Natural killer cell (primary cell): ENCODE results near the gene NEK11. TPM values are rescaled to one million over a fixed set of nuclear protein-coding genes. Genes with fewer than 3 reads are reported as not detected.
A peak's percentile ranks its signal among the peaks of the same experiment; 100 is the strongest.

ENCODE experiments used
- ATAC-seq, 3 donors: fragments of 150-1000 bp in 2 of 3; fragments of 200-7000 bp in 1 of 3; cut with Tn5 transposase; 1 replicate in 1 of 3; 2 replicates in 2 of 3; pipeline ENCODE4 v1.10.0; 2021; ENCODE audit warnings: mild to moderate bottlenecking in 2 of 3, moderate library complexity in 2 of 3
- DNase-seq, 2 donors: peaks; one replicate each; pipeline versions ENCODE4 v3.0.0 to v3.0.0-alpha.2; 2013 to 2021; ENCODE audit warnings: mixed read lengths in 1 of 2
- H3K27ac ChIP-seq: one replicate; pipeline ENCODE4 v1.5.1; 2013; ENCODE audit warnings: mild to moderate bottlenecking, low read length
- H3K27me3 ChIP-seq: one replicate; pipeline ENCODE4 v1.6.1; 2013; ENCODE audit warnings: low read length; ENCODE audit not compliant: control insufficient read depth, insufficient read depth
- H3K36me3 ChIP-seq: one replicate; pipeline ENCODE4 v1.6.1; 2013; ENCODE audit warnings: low read length; ENCODE audit not compliant: control insufficient read depth, insufficient read depth
- H3K4me1 ChIP-seq: one replicate; pipeline ENCODE4 v1.6.1; 2013; ENCODE audit warnings: low read length; ENCODE audit not compliant: control insufficient read depth, insufficient read depth
- H3K4me3 ChIP-seq: one replicate; pipeline ENCODE4 v1.5.1; 2013; ENCODE audit warnings: low read length
- H3K9me3 ChIP-seq: one replicate; pipeline ENCODE4 v1.6.1; 2013; ENCODE audit warnings: low read length; ENCODE audit not compliant: control insufficient read depth, insufficient read depth
- H3K27ac Mint-ChIP-seq, 2 donors: one replicate each; pipeline ENCODE4 v1.8.0; 2022; ENCODE audit warnings: mild to moderate bottlenecking in 2 of 2, mixed read lengths in 2 of 2, moderate library complexity in 1 of 2
- H3K27me3 Mint-ChIP-seq, 2 donors: one replicate each; pipeline ENCODE4 v1.8.0; 2022; ENCODE audit warnings: low read depth in 2 of 2, mixed read lengths in 2 of 2
- H3K36me3 Mint-ChIP-seq: one replicate; pipeline ENCODE4 v1.8.0; 2022; ENCODE audit warnings: mixed read lengths
- H3K4me1 Mint-ChIP-seq, 2 donors: one replicate each; pipeline ENCODE4 v1.8.0; 2022; ENCODE audit warnings: mixed read lengths in 2 of 2
- H3K4me3 Mint-ChIP-seq: one replicate; pipeline ENCODE4 v1.8.0; 2022; ENCODE audit warnings: mild to moderate bottlenecking, moderate library complexity, mixed read lengths
- H3K9me3 Mint-ChIP-seq, 2 donors: one replicate each; pipeline ENCODE4 v1.8.0; 2022; ENCODE audit warnings: mixed read lengths in 2 of 2
- WGBS: methylation state at CpG from one replicate; pipeline ENCODE4 v1.1.7; 2013; ENCODE audit warnings: missing lambda C conversion rate; ENCODE audit not compliant: insufficient coverage; 5-methylcytosine and 5-hydroxymethylcytosine counted together
- intact Hi-C: fragments of 100-400 bp; cut with micrococcal nuclease; formaldehyde crosslinking; loops from one replicate; pipeline ENCODE4 v1.14.2; 2022
- total RNA-seq, 4 donors: library from RNA; stranded (reverse); fragments of 120-200 nt in 1 of 4; gene quantifications; one replicate each; pipeline versions ENCODE4 v1.2.3 to v1.2.4, GENCODE V29; 2013 to 2022
- TF ChIP-seq, protein P1 (sequence below): fragments of 200-600 bp; IDR thresholded peaks from one replicate; pipeline ENCODE4 v1.8.0; 2022; ENCODE audit warnings: antibody characterized with exemption

Gene NEK11
- total RNA-seq, 3 donors from 2014 or later (not counting 1 experiment from before 2014, with no cell fraction given) = 2.6 to 3.6 (median 3.5) TPM

DNA sequence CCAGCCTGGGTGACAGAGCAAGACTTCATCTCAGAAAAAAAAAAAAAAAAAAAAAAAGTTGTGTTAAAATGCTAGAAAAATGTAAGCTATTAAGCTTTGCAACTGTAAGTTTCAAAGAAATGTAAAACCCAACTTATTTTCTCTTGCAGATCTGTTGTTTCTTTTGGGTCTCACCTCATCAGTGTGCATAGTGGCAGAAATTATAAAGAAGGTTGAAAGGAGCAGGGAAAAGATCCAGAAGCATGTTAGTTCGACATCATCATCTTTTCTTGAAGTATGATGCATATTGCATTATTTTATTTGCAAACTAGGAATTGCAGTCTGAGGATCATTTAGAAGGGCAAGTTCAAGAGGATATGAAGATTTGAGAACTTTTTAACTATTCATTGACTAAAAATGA lies 25.6 kb upstream of the NEK11 start:
- peaks cover 34% of the 10 kb centered on the region for H3K36me3 ChIP-seq
- no peak overlapping the region for H3K4me3 Mint-ChIP-seq
- H3K9me3 ChIP-seq = no peaks in the 10 kb centered on the region
- peaks cover 24 to 28% of the 10 kb centered on the region in 2 donors for H3K4me1 Mint-ChIP-seq
- ATAC-seq (no peak), DNase-seq (no peak)
- TF ChIP-seq, protein P1, sequence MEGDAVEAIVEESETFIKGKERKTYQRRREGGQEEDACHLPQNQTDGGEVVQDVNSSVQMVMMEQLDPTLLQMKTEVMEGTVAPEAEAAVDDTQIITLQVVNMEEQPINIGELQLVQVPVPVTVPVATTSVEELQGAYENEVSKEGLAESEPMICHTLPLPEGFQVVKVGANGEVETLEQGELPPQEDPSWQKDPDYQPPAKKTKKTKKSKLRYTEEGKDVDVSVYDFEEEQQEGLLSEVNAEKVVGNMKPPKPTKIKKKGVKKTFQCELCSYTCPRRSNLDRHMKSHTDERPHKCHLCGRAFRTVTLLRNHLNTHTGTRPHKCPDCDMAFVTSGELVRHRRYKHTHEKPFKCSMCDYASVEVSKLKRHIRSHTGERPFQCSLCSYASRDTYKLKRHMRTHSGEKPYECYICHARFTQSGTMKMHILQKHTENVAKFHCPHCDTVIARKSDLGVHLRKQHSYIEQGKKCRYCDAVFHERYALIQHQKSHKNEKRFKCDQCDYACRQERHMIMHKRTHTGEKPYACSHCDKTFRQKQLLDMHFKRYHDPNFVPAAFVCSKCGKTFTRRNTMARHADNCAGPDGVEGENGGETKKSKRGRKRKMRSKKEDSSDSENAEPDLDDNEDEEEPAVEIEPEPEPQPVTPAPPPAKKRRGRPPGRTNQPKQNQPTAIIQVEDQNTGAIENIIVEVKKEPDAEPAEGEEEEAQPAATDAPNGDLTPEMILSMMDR = no peak
- H3K4me1 ChIP-seq = peaks cover 5% of the 10 kb centered on the region
- WGBS = 100% methylated on average over 1 of the region's 1 CpG
- intact Hi-C loops = no loop called here
- no peaks in the 10 kb centered on the region for H3K27me3 Mint-ChIP-seq
- no peaks in the 10 kb centered on the region for H3K9me3 Mint-ChIP-seq
- H3K36me3 Mint-ChIP-seq = no peaks in the 10 kb centered on the region
- H3K27ac Mint-ChIP-seq = no peak overlapping the region
- no peaks in the 10 kb centered on the region for H3K27me3 ChIP-seq
- H3K27ac ChIP-seq = no peak overlapping the region
- H3K4me3 ChIP-seq = no peak overlapping the region

DNA sequence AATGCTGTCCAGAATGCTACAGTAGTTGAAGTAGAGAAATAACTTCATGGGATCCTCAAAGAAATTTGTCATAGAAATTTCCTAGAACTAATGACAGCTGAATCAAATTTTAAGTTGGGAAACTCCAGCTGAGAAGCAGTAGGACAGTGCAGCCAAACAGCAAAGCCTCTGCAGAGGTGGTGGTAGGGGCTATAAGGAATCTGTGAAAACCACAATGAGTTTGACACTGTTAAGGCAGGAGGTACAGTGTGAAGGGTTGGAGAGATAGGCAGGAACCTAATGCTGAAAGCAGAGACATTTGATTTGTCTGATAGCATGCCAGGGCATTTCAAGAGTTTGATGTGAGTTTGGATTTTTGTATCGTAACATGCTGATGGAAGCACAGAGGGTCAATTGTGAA lies 22.1 kb upstream of the NEK11 start:
- Histone ChIP-seq H3K4me1 (peaks cover 5% of the 10 kb centered on the region), H3K36me3 (peaks cover 14% of the 10 kb centered on the region), H3K27ac (no peak overlapping the region), H3K27me3 (no peaks in the 10 kb centered on the region), H3K9me3 (no peaks in the 10 kb centered on the region), H3K4me3 (no peak overlapping the region)
- ATAC-seq = peak; percentile 88 to 98 (median 95)
- WGBS = 63% methylated on average over 1 of the region's 1 CpG
- Mint-ChIP-seq H3K4me3 (peak overlapping the region; percentile 1), H3K27me3 (no peaks in the 10 kb centered on the region), H3K36me3 (no peaks in the 10 kb centered on the region), H3K4me1 (peaks cover 24 to 32% of the 10 kb centered on the region in 2 donors), H3K9me3 (no peaks in the 10 kb centered on the region), H3K27ac (peak overlapping the region; percentile 1 to 52)
- DNase-seq = peak in 1 of 2 donors; percentile 15
- intact Hi-C loops = no loop called here
- TF ChIP-seq, protein P1 = no peak

- Histone ChIP-seq H3K4me1 (peaks cover 5% of the 10 kb centered on the region), H3K4me3 (no peak overlapping the region), H3K36me3 (peaks cover 12% of the 10 kb centered on the region), H3K27ac (no peak overlapping the region), H3K9me3 (no peaks in the 10 kb centered on the region), H3K27me3 (no peaks in the 10 kb centered on the region)
- Mint-ChIP-seq H3K4me3 (no peak overlapping the region), H3K4me1 (peaks cover 24 to 32% of the 10 kb centered on the region in 2 donors), H3K36me3 (no peaks in the 10 kb centered on the region), H3K27me3 (no peaks in the 10 kb centered on the region), H3K27ac (no peak overlapping the region), H3K9me3 (no peaks in the 10 kb centered on the region)
- intact Hi-C loops = no loop called here
- no peak for DNase-seq
- TF ChIP-seq, protein P1 = no peak
- 98% methylated on average over 2 of the region's 2 CpGs for WGBS
- ATAC-seq = no peak
Measured at GRCh38 chr3:131007256-131007655, 19.4 kb upstream of the NEK11 start.

DNA sequence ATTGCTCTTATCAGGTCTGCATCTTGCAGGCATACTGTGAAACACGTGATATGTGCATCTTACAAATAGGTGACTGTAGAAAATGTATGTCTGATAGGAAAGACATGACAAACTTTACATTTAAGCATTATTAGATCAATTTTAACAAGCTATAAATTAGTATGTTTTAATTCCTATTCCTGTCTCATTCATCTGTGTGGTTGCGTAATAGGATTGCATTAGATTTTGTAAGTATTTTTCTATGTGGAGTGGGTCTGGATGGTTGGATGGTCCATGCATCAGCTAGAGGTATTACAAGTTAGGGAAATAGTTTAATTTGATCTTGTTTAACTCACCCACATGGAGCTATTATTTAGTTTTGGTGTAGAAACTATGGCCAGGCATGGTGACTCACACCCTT lies 18.9 kb upstream of the NEK11 start:
- Mint-ChIP-seq H3K4me3 (no peak overlapping the region), H3K27ac (no peak overlapping the region), H3K27me3 (no peaks in the 10 kb centered on the region), H3K36me3 (peaks cover 2% of the 10 kb centered on the region), H3K4me1 (peaks cover 24 to 32% of the 10 kb centered on the region in 2 donors), H3K9me3 (no peaks in the 10 kb centered on the region)
- intact Hi-C loops = no loop called here
- no CpG with 5 or more reads among the region's 2 CpGs for WGBS
- Histone ChIP-seq H3K36me3 (peaks cover 16% of the 10 kb centered on the region), H3K27ac (no peak overlapping the region), H3K27me3 (no peaks in the 10 kb centered on the region), H3K9me3 (no peaks in the 10 kb centered on the region), H3K4me1 (peaks cover 5% of the 10 kb centered on the region), H3K4me3 (no peak overlapping the region)
- no peak for ATAC-seq
- DNase-seq = no peak
- TF ChIP-seq, protein P1 = no peak
